ENCODE results near the gene BTD. TPM values are rescaled to one million over a fixed set of nuclear protein-coding genes. Genes with fewer than 3 reads are reported as not detected.
A peak's percentile ranks its signal among the peaks of the same experiment; 100 is the strongest.

The BTD gene
- total and polyA plus RNA-seq, 4 donors: 13.1 to 33.3 (median 23.7) TPM

- no peak for DNase-seq (ENCODE audit: low read depth in 4 of 6, low spot score in 6 of 6)
- WGBS (ENCODE audit: insufficient coverage): 100% methylated on average over 2 of the region's 5 CpGs
- Histone ChIP-seq H3K4me3 (ENCODE audit: low read depth, low read length) (no peak overlapping the region), H3K9me3 (ENCODE audit: control insufficient read depth, insufficient read depth, low read length) (no peaks in the 10 kb centered on the region), H3K4me1 (ENCODE audit: control insufficient read depth, insufficient read depth, low read length) (no peaks in the 10 kb centered on the region), H3K36me3 (ENCODE audit: control insufficient read depth, insufficient read depth, low read length) (peaks cover 11% of the 10 kb centered on the region), H3K27ac (ENCODE audit: low read depth, low read length) (no peak overlapping the region), H3K27me3 (ENCODE audit: control insufficient read depth, insufficient read depth, low read length) (no peaks in the 10 kb centered on the region)
Measured at GRCh38 chr3:15575446-15575845, 26.1 kb upstream of the BTD start.

- DNase-seq (ENCODE audit: low read depth in 4 of 6, low spot score in 6 of 6): no peak
- no peaks in the 10 kb centered on the region for H3K27me3 ChIP-seq (ENCODE audit: control insufficient read depth, insufficient read depth, low read length)
- H3K4me3 ChIP-seq (ENCODE audit: low read depth, low read length): no peak overlapping the region
- no peak overlapping the region for H3K27ac ChIP-seq (ENCODE audit: low read depth, low read length)
- no CpG with 5 or more reads among the region's 3 CpGs for WGBS (ENCODE audit: insufficient coverage)
- H3K4me1 ChIP-seq (ENCODE audit: control insufficient read depth, insufficient read depth, low read length): no peaks in the 10 kb centered on the region
- H3K36me3 ChIP-seq (ENCODE audit: control insufficient read depth, insufficient read depth, low read length): peaks cover 11% of the 10 kb centered on the region
- no peaks in the 10 kb centered on the region for H3K9me3 ChIP-seq (ENCODE audit: control insufficient read depth, insufficient read depth, low read length)
Measured at GRCh38 chr3:15576475-15576874, 25.1 kb upstream of the BTD start.

DNA sequence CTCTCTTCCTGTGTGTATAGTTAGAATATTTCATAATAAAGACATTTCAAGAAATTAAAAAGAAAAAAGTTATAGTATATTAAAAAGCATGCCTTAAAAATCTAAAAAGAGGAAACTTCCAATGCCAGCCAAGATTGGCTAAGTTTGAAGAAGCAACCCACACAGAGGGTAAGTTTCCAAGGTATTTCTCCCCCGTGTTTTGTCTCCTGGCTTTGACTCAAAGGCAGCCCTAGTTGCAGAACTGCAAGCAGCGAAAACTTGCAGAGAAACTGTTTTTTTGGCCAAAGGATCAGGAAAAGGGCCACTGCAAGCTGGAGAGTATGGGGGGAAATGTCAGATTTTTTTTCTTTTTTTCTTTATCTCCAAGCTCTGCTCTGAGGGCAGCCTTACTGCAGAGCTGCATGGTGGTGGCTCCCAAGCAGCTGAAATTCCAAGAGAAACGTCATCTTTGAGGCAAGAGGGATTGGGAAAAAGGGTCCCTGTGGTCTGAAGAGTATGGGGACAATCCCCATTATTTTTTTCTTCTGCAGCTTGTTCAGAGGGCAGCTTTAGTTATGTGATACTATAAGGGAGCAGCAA, 23.2 kb upstream of the BTD start:
- Histone ChIP-seq H3K4me3 (ENCODE audit: low read depth, low read length) (no peak overlapping the region), H3K27me3 (ENCODE audit: control insufficient read depth, insufficient read depth, low read length) (no peaks in the 10 kb centered on the region), H3K36me3 (ENCODE audit: control insufficient read depth, insufficient read depth, low read length) (peaks cover 11% of the 10 kb centered on the region), H3K27ac (ENCODE audit: low read depth, low read length) (no peak overlapping the region), H3K9me3 (ENCODE audit: control insufficient read depth, insufficient read depth, low read length) (no peaks in the 10 kb centered on the region), H3K4me1 (ENCODE audit: control insufficient read depth, insufficient read depth, low read length) (no peaks in the 10 kb centered on the region)
- 67% methylated on average over 3 of the region's 3 CpGs for WGBS (ENCODE audit: insufficient coverage)
- DNase-seq (ENCODE audit: low read depth in 4 of 6, low spot score in 6 of 6): peak in 1 of 6 donors; percentile 24

DNA sequence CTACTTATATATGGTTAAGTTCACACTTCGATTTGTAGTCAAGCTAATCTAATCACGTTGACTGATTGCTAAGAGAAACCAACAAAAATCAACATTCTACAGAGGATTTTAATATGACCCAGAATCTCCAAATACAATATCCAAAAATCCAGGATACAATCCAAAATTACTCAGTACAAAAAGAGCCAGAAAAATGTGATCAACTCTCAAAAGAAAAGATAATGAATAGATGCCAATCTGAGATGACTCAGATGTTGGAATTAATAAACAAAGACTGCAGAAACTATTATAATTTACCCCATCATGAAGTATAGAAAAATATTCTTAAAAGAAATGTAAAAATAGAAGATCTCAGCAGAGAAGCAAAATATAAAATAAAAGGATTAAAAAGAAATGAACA, 22.5 kb upstream of the BTD start:
- Histone ChIP-seq H3K4me1 (ENCODE audit: control insufficient read depth, insufficient read depth, low read length) (no peaks in the 10 kb centered on the region), H3K36me3 (ENCODE audit: control insufficient read depth, insufficient read depth, low read length) (peaks cover 9% of the 10 kb centered on the region), H3K27me3 (ENCODE audit: control insufficient read depth, insufficient read depth, low read length) (no peaks in the 10 kb centered on the region), H3K4me3 (ENCODE audit: low read depth, low read length) (no peak overlapping the region), H3K9me3 (ENCODE audit: control insufficient read depth, insufficient read depth, low read length) (no peaks in the 10 kb centered on the region), H3K27ac (ENCODE audit: low read depth, low read length) (no peak overlapping the region)
- WGBS (ENCODE audit: insufficient coverage): no CpG with 5 or more reads among the region's 2 CpGs
- DNase-seq (ENCODE audit: low read depth in 4 of 6, low spot score in 6 of 6): no peak

GRCh38 chr3:15581471-15582394, 19.8 kb upstream of the BTD start:
- Histone ChIP-seq H3K27ac (ENCODE audit: low read depth, low read length) (no peak overlapping the region), H3K27me3 (ENCODE audit: control insufficient read depth, insufficient read depth, low read length) (no peaks in the 10 kb centered on the region), H3K36me3 (ENCODE audit: control insufficient read depth, insufficient read depth, low read length) (peaks cover 13% of the 10 kb centered on the region), H3K4me1 (ENCODE audit: control insufficient read depth, insufficient read depth, low read length) (no peaks in the 10 kb centered on the region), H3K4me3 (ENCODE audit: low read depth, low read length) (no peak overlapping the region), H3K9me3 (ENCODE audit: control insufficient read depth, insufficient read depth, low read length) (no peaks in the 10 kb centered on the region)
- WGBS (ENCODE audit: insufficient coverage): 100% methylated on average over 2 of the region's 3 CpGs
- no peak for DNase-seq (ENCODE audit: low read depth in 4 of 6, low spot score in 6 of 6)

DNA sequence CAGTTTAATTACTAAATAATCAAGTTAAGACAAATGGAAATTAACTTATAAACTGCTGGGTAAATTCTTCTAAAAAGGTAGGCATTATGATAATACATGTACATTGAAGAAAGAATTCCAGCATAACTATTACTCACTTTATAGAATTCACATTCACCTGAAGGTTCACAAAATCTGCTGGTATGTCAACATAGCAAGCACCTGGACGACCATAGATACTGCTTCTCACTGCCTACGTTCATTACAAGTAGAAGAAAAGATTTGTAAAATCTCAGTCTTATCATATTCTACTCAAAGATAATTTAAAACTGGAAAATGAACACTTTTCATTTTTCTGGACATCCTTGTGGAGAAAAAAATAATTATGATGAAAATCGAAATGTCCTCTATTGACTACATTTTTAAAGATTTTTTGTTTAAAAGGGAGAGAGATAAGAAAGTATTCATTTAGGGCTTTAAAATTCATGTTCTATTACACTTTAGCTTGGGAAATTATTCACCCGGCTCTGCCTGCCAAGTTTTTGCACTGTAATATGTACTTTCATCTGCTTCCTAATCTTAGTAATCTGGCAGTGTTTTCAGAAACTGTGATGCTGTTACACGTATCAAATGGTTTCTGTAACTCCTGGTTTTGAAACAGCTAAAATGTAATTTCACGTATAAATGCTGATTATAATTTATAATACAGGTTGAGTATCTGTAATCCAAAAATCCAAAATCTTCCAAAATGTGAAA, 16.3 kb upstream of the BTD start:
- Histone ChIP-seq H3K9me3 (ENCODE audit: control insufficient read depth, insufficient read depth, low read length) (no peaks in the 10 kb centered on the region), H3K27me3 (ENCODE audit: control insufficient read depth, insufficient read depth, low read length) (no peaks in the 10 kb centered on the region), H3K27ac (ENCODE audit: low read depth, low read length) (no peak overlapping the region), H3K4me3 (ENCODE audit: low read depth, low read length) (no peak overlapping the region), H3K4me1 (ENCODE audit: control insufficient read depth, insufficient read depth, low read length) (no peaks in the 10 kb centered on the region), H3K36me3 (ENCODE audit: control insufficient read depth, insufficient read depth, low read length) (peaks cover 21% of the 10 kb centered on the region)
- WGBS (ENCODE audit: insufficient coverage): no CpG with 5 or more reads among the region's 6 CpGs
- peak in 1 of 6 donors; percentile 58 for DNase-seq (ENCODE audit: low read depth in 4 of 6, low spot score in 6 of 6)

- DNase-seq (ENCODE audit: low read depth in 4 of 6, low spot score in 6 of 6): peak in 1 of 6 donors; percentile 28
- H3K27me3 ChIP-seq (ENCODE audit: control insufficient read depth, insufficient read depth, low read length): no peaks in the 10 kb centered on the region
- peaks cover 20% of the 10 kb centered on the region for H3K36me3 ChIP-seq (ENCODE audit: control insufficient read depth, insufficient read depth, low read length)
- no CpG with 5 or more reads among the region's 3 CpGs for WGBS (ENCODE audit: insufficient coverage)
- H3K27ac ChIP-seq (ENCODE audit: low read depth, low read length): no peak overlapping the region
- no peaks in the 10 kb centered on the region for H3K9me3 ChIP-seq (ENCODE audit: control insufficient read depth, insufficient read depth, low read length)
- no peaks in the 10 kb centered on the region for H3K4me1 ChIP-seq (ENCODE audit: control insufficient read depth, insufficient read depth, low read length)
- H3K4me3 ChIP-seq (ENCODE audit: low read depth, low read length): no peak overlapping the region
Measured at GRCh38 chr3:15591242-15591641, 10.3 kb upstream of the BTD start.

DNA sequence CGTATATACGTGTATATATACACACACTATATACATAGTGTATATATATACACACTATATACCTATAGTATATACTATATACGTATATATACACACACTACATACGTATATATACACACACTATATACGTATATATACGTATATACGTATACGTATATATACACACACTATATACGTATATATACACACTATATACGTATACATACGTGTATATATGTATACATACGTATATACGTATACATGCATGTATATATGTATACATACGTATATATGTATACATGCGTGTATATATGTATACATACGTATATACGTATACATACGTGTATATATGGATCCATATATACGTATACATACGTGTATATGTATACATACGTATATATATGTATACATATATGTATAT, 9.6 kb upstream of the BTD start:
- no peaks in the 10 kb centered on the region for H3K27me3 ChIP-seq (ENCODE audit: control insufficient read depth, insufficient read depth, low read length)
- DNase-seq (ENCODE audit: low read depth in 4 of 6, low spot score in 6 of 6): no peak
- no CpG with 5 or more reads among the region's 21 CpGs for WGBS (ENCODE audit: insufficient coverage)
- H3K9me3 ChIP-seq (ENCODE audit: control insufficient read depth, insufficient read depth, low read length): no peaks in the 10 kb centered on the region
- H3K4me1 ChIP-seq (ENCODE audit: control insufficient read depth, insufficient read depth, low read length): no peaks in the 10 kb centered on the region
- peaks cover 20% of the 10 kb centered on the region for H3K36me3 ChIP-seq (ENCODE audit: control insufficient read depth, insufficient read depth, low read length)
- no peak overlapping the region for H3K4me3 ChIP-seq (ENCODE audit: low read depth, low read length)
- no peak overlapping the region for H3K27ac ChIP-seq (ENCODE audit: low read depth, low read length)

DNA sequence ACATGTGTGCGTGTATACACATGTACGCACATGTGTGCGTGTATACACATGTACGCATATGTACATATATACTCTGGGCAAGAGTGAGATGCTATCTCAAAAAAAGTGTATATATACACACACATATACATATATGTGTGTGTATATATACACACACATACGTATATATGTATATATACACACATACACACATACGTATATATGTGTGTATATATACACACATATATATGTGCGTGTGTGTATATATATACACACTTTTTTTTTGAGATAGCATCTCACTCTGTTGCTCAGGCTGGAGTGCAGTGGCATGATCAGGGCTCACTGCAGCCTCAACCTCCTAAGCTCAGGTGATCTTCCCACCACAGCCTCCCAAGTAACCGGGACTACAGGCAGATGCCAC, 8.6 kb upstream of the BTD start:
- Histone ChIP-seq H3K9me3 (ENCODE audit: control insufficient read depth, insufficient read depth, low read length) (no peaks in the 10 kb centered on the region), H3K4me1 (ENCODE audit: control insufficient read depth, insufficient read depth, low read length) (no peaks in the 10 kb centered on the region), H3K27ac (ENCODE audit: low read depth, low read length) (no peak overlapping the region), H3K27me3 (ENCODE audit: control insufficient read depth, insufficient read depth, low read length) (no peaks in the 10 kb centered on the region), H3K4me3 (ENCODE audit: low read depth, low read length) (no peak overlapping the region), H3K36me3 (ENCODE audit: control insufficient read depth, insufficient read depth, low read length) (peaks cover 19% of the 10 kb centered on the region)
- no peak for DNase-seq (ENCODE audit: low read depth in 4 of 6, low spot score in 6 of 6)
- no CpG with 5 or more reads among the region's 8 CpGs for WGBS (ENCODE audit: insufficient coverage)
